Keratinocyte (primary cell): ENCODE results near the gene LCT. TPM values are rescaled to one million over a fixed set of nuclear protein-coding genes. Genes with fewer than 3 reads are reported as not detected.

Source experiments
- DNase-seq: peaks from one replicate; pipeline ENCODE4 v3.0.0-alpha.2; 2011; ENCODE audit warnings: low read depth, missing footprints, low spot score
- FAIRE-seq: peaks from 2 replicates; lab custom pipeline; 2011; peaks lifted over from hg19 to GRCh38; lab: Jason Lieb, UNC
- H2AFZ ChIP-seq: 2 replicates; pipeline ENCODE4 v1.6.0; 2012; ENCODE audit warnings: low read length, control low read depth, inconsistent platforms; ENCODE audit not compliant: control insufficient read depth
- H3K27ac ChIP-seq: 2 replicates; pipeline ENCODE4 v1.5.1; 2011; ENCODE audit warnings: low read length; ENCODE audit not compliant: control insufficient read depth, insufficient read depth
- H3K27me3 ChIP-seq: 3 replicates; pipeline ENCODE4 v1.6.0; 2011; ENCODE audit warnings: low read length; ENCODE audit not compliant: control insufficient read depth, insufficient read depth; ENCODE audit errors: extremely low read depth
- H3K36me3 ChIP-seq, 2 experiments: 2 replicates in 1 of 2; 3 replicates in 1 of 2; pipeline ENCODE4 v1.5.1; 2011; ENCODE audit warnings: low read length in 2 of 2, mild to moderate bottlenecking in 1 of 2; ENCODE audit not compliant: control insufficient read depth in 2 of 2, insufficient read depth in 2 of 2; ENCODE audit errors: extremely low read depth in 1 of 2
- H3K4me1 ChIP-seq: 3 replicates; pipeline ENCODE4 v1.5.1; 2011; ENCODE audit warnings: low read length; ENCODE audit not compliant: control insufficient read depth, insufficient read depth; ENCODE audit errors: extremely low read depth
- H3K4me2 ChIP-seq: 3 replicates; pipeline ENCODE4 v1.6.0; 2011; ENCODE audit warnings: low read depth, low read length; ENCODE audit not compliant: control insufficient read depth, insufficient read depth; ENCODE audit errors: extremely low read depth
- H3K4me3 ChIP-seq, 3 experiments: fragments of 200-600 bp in 1 of 3; sonication (generic) in 1 of 3; 2 replicates in 2 of 3; 3 replicates in 1 of 3; pipeline ENCODE4 v1.5.1; 2011 to 2016; ENCODE audit warnings: low read length in 3 of 3, mild to moderate bottlenecking in 3 of 3, control low read depth in 2 of 3, inconsistent platforms in 1 of 3, low read depth in 1 of 3, mixed read lengths in 1 of 3, mixed run types in 1 of 3, moderate library complexity in 1 of 3; ENCODE audit not compliant: control insufficient read depth in 2 of 3, insufficient read depth in 2 of 3; ENCODE audit errors: extremely low read depth in 1 of 3
- H3K79me2 ChIP-seq: 2 replicates; pipeline ENCODE4 v1.6.0; 2012; ENCODE audit warnings: low read length; ENCODE audit not compliant: control insufficient read depth, insufficient read depth
- H3K9ac ChIP-seq: 3 replicates; pipeline ENCODE4 v1.6.0; 2011; ENCODE audit warnings: low read length; ENCODE audit not compliant: control insufficient read depth, insufficient read depth; ENCODE audit errors: extremely low read depth
- H3K9me1 ChIP-seq: 3 replicates; pipeline ENCODE4 v1.6.0; 2011; ENCODE audit warnings: low read length; ENCODE audit not compliant: control insufficient read depth, insufficient read depth; ENCODE audit errors: extremely low read depth
- H3K9me3 ChIP-seq: 2 replicates; pipeline ENCODE4 v1.5.1; 2012; ENCODE audit warnings: low read depth, low read length; ENCODE audit not compliant: control insufficient read depth
- H4K20me1 ChIP-seq: 3 replicates; pipeline ENCODE4 v1.6.0; 2011; ENCODE audit warnings: low read length; ENCODE audit not compliant: control insufficient read depth, insufficient read depth; ENCODE audit errors: extremely low read depth
- CTCF ChIP-seq, 3 experiments: IDR thresholded peaks in 1 of 3; conservative IDR thresholded peaks in 1 of 3; optimal IDR thresholded peaks in 1 of 3; 2 replicates in 2 of 3; 3 replicates in 1 of 3; pipeline versions ENCODE3 to v1.5.1; 2011; ENCODE audit warnings: low read length in 3 of 3, mild to moderate bottlenecking in 3 of 3, moderate library complexity in 2 of 3, control low read depth in 1 of 3, inconsistent platforms in 1 of 3; ENCODE audit not compliant: insufficient read depth in 2 of 3; ENCODE audit errors: extremely low read depth in 1 of 3
- EZH2 ChIP-seq: IDR thresholded peaks from one replicate; pipeline ENCODE4 v1.6.1; 2012; ENCODE audit warnings: inconsistent platforms, mild to moderate bottlenecking, low read length, moderate library complexity
- dilution Hi-C: fragments of 300-500 bp; cut with MboI; formaldehyde crosslinking; loops from one replicate; pipeline ENCODE4 v1.7.0; 2020; ENCODE audit warnings: low sequenced_read_pairs; ENCODE audit not compliant: extremely low pct_ligation_motif_present
- polyA plus RNA-seq, 5 experiments: library from polyadenylated mRNA; depleted of rRNA in 3 of 5; stranded (reverse) in 3 of 5; stranded (forward) in 1 of 5; unstranded in 1 of 5; fragments of >200 nt; gene quantifications; 1 replicate in 1 of 5; 2 replicates in 3 of 5; 3 replicates in 1 of 5; pipeline versions ENCODE4 v1.2.1 to v1.2.3, GENCODE V29; 2011 to 2012; ENCODE audit warnings: missing spikeins in 2 of 5, low read depth in 1 of 5, low replicate concordance in 1 of 5

The LCT gene
- polyA plus RNA-seq, 1 donor (not counting 4 experiments of a cell fraction or from before 2014, with no cell fraction given): 0.01 TPM

- Histone ChIP-seq H3K27me3 (no peaks in the 10 kb centered on the region), H3K4me3 (no peak overlapping the region), H2AFZ (no peak overlapping the region), H3K9me1 (no peaks in the 10 kb centered on the region), H4K20me1 (no peaks in the 10 kb centered on the region), H3K79me2 (no peaks in the 10 kb centered on the region), H3K9ac (no peak overlapping the region), H3K36me3 (no peaks in the 10 kb centered on the region), H3K4me1 (no peaks in the 10 kb centered on the region), H3K27ac (no peak overlapping the region), H3K9me3 (no peaks in the 10 kb centered on the region), H3K4me2 (no peak overlapping the region)
- DNase-seq: no peak
- dilution Hi-C loops: no loop called here
- TF ChIP-seq EZH2 (no peak), CTCF (optimal IDR thresholded peaks at IDR 0.05 in 1 of 3, IDR thresholded peaks at IDR 0.05 in 1 of 3, conservative IDR thresholded peaks at IDR 0.05 in 1 of 3; ENCODE audit: extremely low read depth in 1 of 3, insufficient read depth in 2 of 3, low read length in 3 of 3) (no peak)
- FAIRE-seq: no peak
Observed at GRCh38 chr2:135838502-135838901, 1.5 kb upstream of the LCT start.

GRCh38 chr2:135832891-135833290 lies 4.1 kb downstream of the LCT start:
- dilution Hi-C loops: no loop called here
- H3K4me2 ChIP-seq: no peak overlapping the region
- no peak for FAIRE-seq

More at GRCh38 chr2:135832891-135833290, 4.1 kb downstream of the LCT start:
- Histone ChIP-seq H3K9ac (no peak overlapping the region), H3K4me1 (no peaks in the 10 kb centered on the region), H3K27me3 (no peaks in the 10 kb centered on the region), H3K4me3 (no peak overlapping the region), H4K20me1 (no peaks in the 10 kb centered on the region), H3K9me1 (no peaks in the 10 kb centered on the region), H3K79me2 (no peaks in the 10 kb centered on the region), H3K27ac (no peak overlapping the region), H2AFZ (no peak overlapping the region), H3K36me3 (no peaks in the 10 kb centered on the region), H3K9me3 (no peaks in the 10 kb centered on the region)
- TF ChIP-seq EZH2 (no peak), CTCF (optimal IDR thresholded peaks at IDR 0.05 in 1 of 3, IDR thresholded peaks at IDR 0.05 in 1 of 3, conservative IDR thresholded peaks at IDR 0.05 in 1 of 3; ENCODE audit: extremely low read depth in 1 of 3, insufficient read depth in 2 of 3, low read length in 3 of 3) (no peak)
- no peak for DNase-seq
